Activated naive CD4-positive, alpha-beta T cell (primary cell): ENCODE results near the gene MOSPD2.

Source experiments
- DNase-seq, 4 experiments: peaks; one replicate each; lab custom pipeline; 2025; lab: John Stamatoyannopoulos, UW

MOSPD2 gene

GRCh38 chrX:14872851-14873675 is at the start of gene MOSPD2, which contains the start of gene FANCB:
TSS of gene MOSPD2 (plus strand) at chrX:14873421. CDS start at chrX:14873529, 108 bp downstream.
TSS of gene FANCB (minus strand) at chrX:14873069. CDS start at chrX:14865510, 7,559 bp downstream.
- peak; percentile 73 to 92 (median 84) for DNase-seq

- no peak for DNase-seq
These were observed 47.4 kb upstream of the MOSPD2 start for GRCh38 chrX:14825851-14826250.

- no peak for DNase-seq
These were observed 46.9 kb upstream of the MOSPD2 start for GRCh38 chrX:14826319-14826718.

- DNase-seq, result no peak
These were observed 43.6 kb upstream of the MOSPD2 start for GRCh38 chrX:14829643-14830042.

- DNase-seq, result no peak
These were observed 41.1 kb upstream of the MOSPD2 start for GRCh38 chrX:14832151-14832550.

- DNase-seq, result no peak
These were observed 40.6 kb upstream of the MOSPD2 start for GRCh38 chrX:14832586-14832985.

GRCh38 chrX:14837155-14837554 is 36.1 kb upstream of the MOSPD2 start:
- DNase-seq, result no peak

- DNase-seq, result no peak
These were observed 29.6 kb upstream of the MOSPD2 start for GRCh38 chrX:14843666-14844065.

- no peak for DNase-seq
These were observed 21.7 kb upstream of the MOSPD2 start for GRCh38 chrX:14851526-14851925.

- DNase-seq, result no peak
These were observed 8.6 kb upstream of the MOSPD2 start for GRCh38 chrX:14864631-14865030.

- no peak for DNase-seq
These were observed 8.0 kb upstream of the MOSPD2 start for GRCh38 chrX:14865201-14865600.

- no peak for DNase-seq
These were observed 1.5 kb upstream of the MOSPD2 start for GRCh38 chrX:14871767-14872166.

GRCh38 chrX:14872355-14872754 is 866 bp upstream of the MOSPD2 start:
- peak in 1 of 4 experiments; percentile 0 for DNase-seq

- no peak for DNase-seq
These were observed 442 bp downstream of the MOSPD2 start for GRCh38 chrX:14873676-14874049.

- no peak for DNase-seq
These were observed 2.4 kb downstream of the MOSPD2 start for GRCh38 chrX:14875624-14876023.

GRCh38 chrX:14883826-14884225 is 10.6 kb downstream of the MOSPD2 start:
- no peak for DNase-seq

- no peak for DNase-seq
These were observed 11.5 kb downstream of the MOSPD2 start for GRCh38 chrX:14884714-14885113.

- no peak for DNase-seq
These were observed 13.0 kb downstream of the MOSPD2 start for GRCh38 chrX:14886252-14886651.

- DNase-seq, result no peak
These were observed 23.1 kb downstream of the MOSPD2 start for GRCh38 chrX:14896273-14896672.

GRCh38 chrX:14897042-14897441 is 23.8 kb downstream of the MOSPD2 start:
- DNase-seq, result no peak

- no peak for DNase-seq
These were observed 26.4 kb downstream of the MOSPD2 start for GRCh38 chrX:14899607-14900006.

- no peak for DNase-seq
These were observed 29.3 kb downstream of the MOSPD2 start for GRCh38 chrX:14902537-14902936.

- no peak for DNase-seq
These were observed 30.7 kb downstream of the MOSPD2 start for GRCh38 chrX:14903891-14904290.

GRCh38 chrX:14913241-14913640 is 40.0 kb downstream of the MOSPD2 start:
- no peak for DNase-seq
